Cardiac muscle cell (in vitro differentiated cells and primary cell): ENCODE data around the gene SCGB1A1. TPM values are rescaled to one million over a fixed set of nuclear protein-coding genes. Genes with fewer than 3 reads are reported as not detected.
"Not testable (repeated sequence)": the region's sequence is repeated elsewhere in the genome, so short reads cannot be mapped to it uniquely, and the experiment has no call there.

Experiments used
- DNase-seq, 2 donors: peaks; one replicate each; pipeline versions ENCODE4 v3.0.0 to v3.0.0-alpha.2; 2010 to 2017; ENCODE audit warnings: low read depth in 1 of 2, low spot score in 1 of 2
- H3K27ac ChIP-seq: fragments of 200-600 bp; sonication (generic); 2 replicates; pipeline ENCODE4 v1.5.1; 2016
- H3K27me3 ChIP-seq: fragments of 200-600 bp; sonication (generic); 2 replicates; pipeline ENCODE4 v1.6.0; 2016; ENCODE audit warnings: control low read depth
- H3K36me3 ChIP-seq: fragments of 200-600 bp; sonication (generic); 2 replicates; pipeline ENCODE4 v1.5.1; 2016; ENCODE audit warnings: control low read depth
- H3K4me1 ChIP-seq: fragments of 200-600 bp; sonication (generic); 2 replicates; pipeline ENCODE4 v1.8.1; 2017; ENCODE audit warnings: low read depth, mild to moderate bottlenecking, mixed run types
- H3K4me3 ChIP-seq: fragments of 200-600 bp; sonication (generic); 2 replicates; pipeline ENCODE4 v1.5.1; 2016; ENCODE audit warnings: mild to moderate bottlenecking
- H3K9me3 ChIP-seq: fragments of 200-600 bp; sonication (generic); 2 replicates; pipeline ENCODE4 v1.5.1; 2017; ENCODE audit warnings: low read depth, mild to moderate bottlenecking, control low read depth
- CTCF ChIP-seq: IDR thresholded peaks from 2 replicates; pipeline ENCODE4 v1.5.1; 2012; ENCODE audit warnings: low read depth, mild to moderate bottlenecking, low read length
- polyA plus RNA-seq: library from polyadenylated mRNA; unstranded; fragments of >200 nt; fragmentation: Nextera tagmentation; extraction: Ambion mirVana; gene quantifications from 2 replicates; pipeline ENCODE4 v1.2.1, GENCODE V29; 2016
- total RNA-seq: library from RNA; depleted of rRNA; stranded (reverse); fragments of >200 nt; gene quantifications from 2 replicates; pipeline ENCODE4 v1.2.3, GENCODE V29; 2016

The SCGB1A1 gene
- total and polyA plus RNA-seq, 2 experiments from 2014 or later, result not detected

- H3K4me1 ChIP-seq, result no peaks in the 10 kb centered on the region
- no peaks in the 10 kb centered on the region for H3K36me3 ChIP-seq
- no peak overlapping the region for H3K27ac ChIP-seq
- H3K9me3 ChIP-seq, result no peaks in the 10 kb centered on the region
- no peaks in the 10 kb centered on the region for H3K27me3 ChIP-seq
- TF ChIP-seq CTCF, result no peak
- H3K4me3 ChIP-seq, result no peak overlapping the region
- DNase-seq, result peak in 1 of 2 donors; percentile 88
These were observed 26.5 kb downstream of the SCGB1A1 start for GRCh38 chr11:62445314-62445740.

GRCh38 chr11:62446091-62446490 is 27.3 kb downstream of the SCGB1A1 start:
- H3K27me3 ChIP-seq, result no peaks in the 10 kb centered on the region
- no peaks in the 10 kb centered on the region for H3K36me3 ChIP-seq
- H3K9me3 ChIP-seq, result no peaks in the 10 kb centered on the region
- no peak overlapping the region for H3K27ac ChIP-seq
- no peak for TF ChIP-seq CTCF
- DNase-seq, result no peak
- no peak overlapping the region for H3K4me3 ChIP-seq
- H3K4me1 ChIP-seq, result no peaks in the 10 kb centered on the region

- Histone ChIP-seq H3K9me3 (no peaks in the 10 kb centered on the region), H3K27me3 (no peaks in the 10 kb centered on the region), H3K27ac (no peak overlapping the region), H3K4me3 (no peak overlapping the region), H3K36me3 (no peaks in the 10 kb centered on the region), H3K4me1 (no peaks in the 10 kb centered on the region)
- DNase-seq, result no peak
- TF ChIP-seq CTCF, result no peak
These were observed 30.6 kb downstream of the SCGB1A1 start for GRCh38 chr11:62449451-62449851.

- not testable (repeated sequence) for H3K27me3 ChIP-seq, H3K36me3 ChIP-seq, H3K9me3 ChIP-seq, H3K4me1 ChIP-seq, H3K4me3 ChIP-seq, H3K27ac ChIP-seq, DNase-seq
These were observed 31.1 kb downstream of the SCGB1A1 start for GRCh38 chr11:62449912-62450311.

- Histone ChIP-seq H3K27ac (no peak overlapping the region), H3K9me3 (no peaks in the 10 kb centered on the region), H3K4me3 (no peak overlapping the region), H3K27me3 (no peaks in the 10 kb centered on the region), H3K36me3 (no peaks in the 10 kb centered on the region), H3K4me1 (no peaks in the 10 kb centered on the region)
- no peak for TF ChIP-seq CTCF
- no peak for DNase-seq
These were observed 31.9 kb downstream of the SCGB1A1 start for GRCh38 chr11:62450543-62451240.

- Histone ChIP-seq H3K27ac (no peak overlapping the region), H3K36me3 (no peaks in the 10 kb centered on the region), H3K27me3 (no peaks in the 10 kb centered on the region), H3K4me1 (no peaks in the 10 kb centered on the region), H3K4me3 (no peak overlapping the region), H3K9me3 (no peaks in the 10 kb centered on the region)
- no peak for TF ChIP-seq CTCF
- no peak for DNase-seq
These were observed 32.4 kb downstream of the SCGB1A1 start for GRCh38 chr11:62451241-62451621.
